Measurements from ENCODE around the gene HEBP1.
A peak's percentile ranks its signal among the peaks of the same experiment; 100 is the strongest.

The HEBP1 gene

GRCh38 chr12:12993367-12993766 lies 6.7 kb downstream of the HEBP1 start:
- DNase-seq (ENCODE audit: extremely low read depth, low read depth): no peak
- TF ChIP-seq CTCF (IDR thresholded peaks at IDR 0.05; ENCODE audit: low read depth, low read length, missing control alignments): no peak
- H3K4me3 ChIP-seq (replicated peaks; ENCODE audit: low read depth, low read length): no peak overlapping the region

- no peak overlapping the region for H3K4me3 ChIP-seq (replicated peaks; ENCODE audit: low read depth, low read length)
- TF ChIP-seq CTCF (IDR thresholded peaks at IDR 0.05; ENCODE audit: low read depth, low read length, missing control alignments): no peak
- peak; percentile 27 for DNase-seq (ENCODE audit: extremely low read depth, low read depth)
These were observed 7.5 kb downstream of the HEBP1 start for GRCh38 chr12:12992418-12993130.

- DNase-seq (ENCODE audit: extremely low read depth, low read depth): no peak
- no peak for TF ChIP-seq CTCF (IDR thresholded peaks at IDR 0.05; ENCODE audit: low read depth, low read length, missing control alignments)
- H3K4me3 ChIP-seq (replicated peaks; ENCODE audit: low read depth, low read length): no peak overlapping the region
These were observed 9.2 kb downstream of the HEBP1 start for GRCh38 chr12:12990700-12991468.

GRCh38 chr12:12987421-12987820 lies 12.6 kb downstream of the HEBP1 start:
- DNase-seq (ENCODE audit: extremely low read depth, low read depth): no peak
- TF ChIP-seq CTCF (IDR thresholded peaks at IDR 0.05; ENCODE audit: low read depth, low read length, missing control alignments): no peak
- H3K4me3 ChIP-seq (replicated peaks; ENCODE audit: low read depth, low read length): no peak overlapping the region

- H3K4me3 ChIP-seq (replicated peaks; ENCODE audit: low read depth, low read length): no peak overlapping the region
- no peak for TF ChIP-seq CTCF (IDR thresholded peaks at IDR 0.05; ENCODE audit: low read depth, low read length, missing control alignments)
- no peak for DNase-seq (ENCODE audit: extremely low read depth, low read depth)
These were observed 13.2 kb downstream of the HEBP1 start for GRCh38 chr12:12986775-12987331.

- no peak overlapping the region for H3K4me3 ChIP-seq (replicated peaks; ENCODE audit: low read depth, low read length)
- DNase-seq (ENCODE audit: extremely low read depth, low read depth): no peak
- TF ChIP-seq CTCF (IDR thresholded peaks at IDR 0.05; ENCODE audit: low read depth, low read length, missing control alignments): peak; percentile 61
These were observed 14.2 kb downstream of the HEBP1 start for GRCh38 chr12:12985817-12986408.

Measured in HFF-Myc (cell line).